Measurements from ENCODE around the gene PRG2. TPM values are rescaled to one million over a fixed set of nuclear protein-coding genes. Genes with fewer than 3 reads are reported as not detected.

The PRG2 gene
- total RNA-seq, 2 experiments from 2014 or later = 1.8 to 2.2 TPM

DNA sequence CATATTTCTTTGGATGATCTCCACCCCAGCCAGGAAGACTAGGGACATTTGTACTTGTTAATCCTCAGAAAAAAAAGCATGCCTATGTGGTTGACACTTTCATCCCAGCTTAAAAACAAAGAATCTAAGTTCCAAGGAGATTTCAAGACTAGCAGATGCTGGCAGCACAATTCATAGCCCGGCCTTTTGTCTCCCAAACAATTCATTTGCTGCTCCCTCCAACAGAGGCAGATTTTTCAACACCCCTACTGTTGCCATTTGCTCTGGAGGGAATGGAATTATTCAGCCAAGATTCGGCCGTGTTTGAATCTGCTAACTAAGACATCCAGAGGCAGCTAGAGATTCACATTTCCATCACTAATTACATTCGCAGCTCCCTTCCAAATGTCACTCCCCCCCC lies 37.0 kb downstream of the PRG2 start:
- Mint-ChIP-seq H3K27ac (no peak overlapping the region), H3K4me1 (ENCODE audit: low read depth) (peaks cover 2% of the 10 kb centered on the region), H3K36me3 (no peaks in the 10 kb centered on the region), H3K4me3 (no peak overlapping the region), H3K9me3 (peaks cover 5% of the 10 kb centered on the region), H3K27me3 (peaks cover 9% of the 10 kb centered on the region)
- ChIA-PET POLR2A (no interaction called here), CTCF (interaction anchor here (0.9 to 2.0 kb wide), 4 partner anchors 77 to 291 kb away, joined by 3 to 6 read pairs (median 4); no protein-coding TSS in a partner anchor)
- DNase-seq = no peak
- intact Hi-C loops (cut with micrococcal nuclease) = no loop called here

DNA sequence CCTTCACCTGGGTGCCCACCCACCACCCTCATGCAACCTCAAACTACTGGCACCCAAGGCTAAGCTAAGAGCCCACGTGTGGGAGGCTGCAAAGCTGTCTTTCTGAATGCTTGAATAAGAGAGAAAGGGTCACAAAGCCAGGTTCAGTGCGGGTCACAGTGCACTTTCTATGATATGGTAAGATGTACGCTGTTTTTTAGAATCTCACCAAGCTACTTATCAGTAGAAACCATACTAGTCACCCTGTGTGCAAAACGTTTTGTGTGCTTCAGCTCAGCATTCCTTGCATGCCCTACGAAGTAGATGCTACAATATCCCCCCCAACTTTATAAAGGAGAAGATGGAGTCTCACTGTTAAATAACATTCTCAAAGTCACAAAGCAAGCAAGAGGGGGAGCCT lies 37.4 kb downstream of the PRG2 start:
- Mint-ChIP-seq H3K36me3 (no peaks in the 10 kb centered on the region), H3K27me3 (peaks cover 9% of the 10 kb centered on the region), H3K4me1 (ENCODE audit: low read depth) (peaks cover 2% of the 10 kb centered on the region), H3K9me3 (peaks cover 5% of the 10 kb centered on the region), H3K27ac (no peak overlapping the region), H3K4me3 (no peak overlapping the region)
- no peak for DNase-seq
- ChIA-PET CTCF (interaction anchor here (0.9 to 2.0 kb wide), 5 partner anchors 78 to 291 kb away, joined by 3 to 9 read pairs (median 6); no protein-coding TSS in a partner anchor), POLR2A (no interaction called here)
- intact Hi-C loops (cut with micrococcal nuclease) = no loop called here

DNA sequence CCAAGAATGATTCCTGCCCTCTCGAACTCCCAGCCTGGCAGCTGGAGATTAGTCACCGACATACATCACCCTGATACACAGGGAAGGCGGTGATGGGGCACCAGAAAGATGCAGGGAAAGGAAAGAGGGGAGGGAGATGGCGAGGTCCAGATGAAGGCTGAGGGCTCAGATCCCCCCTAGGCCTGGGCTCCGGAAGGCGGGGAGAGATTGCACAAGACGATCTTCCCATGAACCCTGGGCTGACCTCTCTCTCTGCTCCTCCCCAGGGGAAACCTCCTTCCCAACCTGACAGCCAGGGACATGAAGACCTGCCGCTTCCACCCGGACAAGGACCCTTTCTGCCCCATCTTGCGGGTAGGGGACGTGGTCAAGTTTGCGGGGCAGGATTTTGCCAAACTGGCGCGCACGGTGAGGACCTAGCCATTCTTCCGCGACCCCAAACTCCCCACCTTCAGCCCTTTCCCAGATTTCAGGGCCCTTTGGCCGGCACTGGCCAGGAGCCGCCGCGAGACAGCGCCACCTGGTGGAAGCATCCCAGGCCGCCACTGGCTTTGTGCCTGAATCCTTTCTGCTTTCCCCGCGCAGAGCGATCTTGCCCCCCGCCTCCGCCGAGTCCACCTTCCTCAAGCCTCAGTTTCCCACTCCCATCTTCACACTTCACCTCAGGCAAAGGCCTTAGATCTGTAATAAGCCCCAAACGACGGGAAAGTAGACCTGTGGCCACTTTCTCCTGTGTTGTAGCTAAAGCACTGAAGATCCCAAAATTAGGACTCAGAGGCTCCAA lies 40.8 kb downstream of the PRG2 start:
- Mint-ChIP-seq H3K36me3 (no peaks in the 10 kb centered on the region), H3K27me3 (peaks cover 5% of the 10 kb centered on the region), H3K4me1 (ENCODE audit: low read depth) (peaks cover 2% of the 10 kb centered on the region), H3K9me3 (peaks cover 5% of the 10 kb centered on the region), H3K27ac (no peak overlapping the region), H3K4me3 (no peak overlapping the region)
- peak; percentile 73 for DNase-seq
- POLR2A ChIA-PET = no interaction called here
- CTCF ChIA-PET = interaction anchor here (0.5 to 4.9 kb wide), 20 partner anchors 8 to 509 kb away, joined by 3 to 43 read pairs (median 4); partner anchors contain the start of gene PRG2
- intact Hi-C loops (cut with micrococcal nuclease) = loop anchor here (5.0 to 10.0 kb wide), 2 partner anchors 178 to 505 kb away; no protein-coding TSS in a partner anchor

DNA sequence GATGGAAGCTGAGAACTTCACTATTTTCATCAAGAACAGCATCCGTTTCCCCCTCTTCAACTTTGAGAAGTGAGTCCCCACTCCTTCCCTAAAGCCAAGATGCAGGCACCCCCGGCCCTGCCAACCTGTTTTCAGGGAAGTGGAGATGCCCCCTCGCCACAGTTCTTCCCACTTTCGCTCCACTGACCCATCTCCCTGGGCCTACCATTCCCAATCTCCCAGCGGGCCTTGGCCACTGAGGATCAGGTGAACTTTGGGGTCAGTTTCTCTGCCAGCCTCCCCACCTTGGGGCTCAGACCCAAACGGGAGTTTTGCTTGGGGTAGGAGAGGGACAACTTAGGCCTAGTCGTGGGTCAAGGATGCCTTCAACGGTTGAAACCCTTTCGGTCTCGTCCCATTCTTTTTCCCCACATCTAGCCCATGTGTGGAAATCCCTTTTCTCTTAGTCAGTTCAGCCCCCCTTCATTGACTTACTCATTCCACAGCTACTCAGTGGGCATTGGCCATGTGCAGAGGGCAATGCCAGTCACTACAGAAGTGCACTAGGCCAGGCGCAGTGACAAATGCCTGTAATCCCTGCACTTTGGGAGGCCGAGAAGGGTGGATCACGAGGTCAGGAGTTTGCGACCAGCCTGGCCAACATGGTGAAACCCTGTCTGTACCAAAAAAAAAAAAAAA lies 41.7 kb downstream of the PRG2 start:
- Mint-ChIP-seq H3K36me3 (no peaks in the 10 kb centered on the region), H3K9me3 (peaks cover 5% of the 10 kb centered on the region), H3K27me3 (peaks cover 5% of the 10 kb centered on the region), H3K4me3 (no peak overlapping the region), H3K27ac (no peak overlapping the region), H3K4me1 (ENCODE audit: low read depth) (peaks cover 2% of the 10 kb centered on the region)
- intact Hi-C loops (cut with micrococcal nuclease) = loop anchor here (5.0 to 10.0 kb wide), 2 partner anchors 179 to 504 kb away; no protein-coding TSS in a partner anchor
- ChIA-PET POLR2A (interaction anchor here (1.3 kb wide), 1 partner anchor 76 kb away, joined by 4 read pairs; no protein-coding TSS in a partner anchor), CTCF (interaction anchor here (0.6 to 4.9 kb wide), 9 partner anchors 8 to 337 kb away, joined by 3 to 43 read pairs (median 6); partner anchors contain the start of gene PRG2)
- no peak for DNase-seq

- POLR2A ChIA-PET = interaction anchor here (1.3 kb wide), 1 partner anchor 77 kb away, joined by 4 read pairs; no protein-coding TSS in a partner anchor
- CTCF ChIA-PET = interaction anchor here (0.8 to 4.9 kb wide), 9 partner anchors 9 to 296 kb away, joined by 3 to 43 read pairs (median 6); partner anchors contain the start of gene SSRP1
- Mint-ChIP-seq H3K36me3 (no peaks in the 10 kb centered on the region), H3K4me3 (no peak overlapping the region), H3K9me3 (peaks cover 5% of the 10 kb centered on the region), H3K4me1 (ENCODE audit: low read depth) (peaks cover 2% of the 10 kb centered on the region), H3K27ac (no peak overlapping the region), H3K27me3 (peaks cover 4% of the 10 kb centered on the region)
- intact Hi-C loops (cut with micrococcal nuclease) = loop anchor here (5.0 to 10.0 kb wide), 2 partner anchors 179 to 503 kb away; no protein-coding TSS in a partner anchor
- DNase-seq = no peak
These were observed 42.4 kb downstream of the PRG2 start for GRCh38 chr11:57348052-57348451.

GRCh38 chr11:57347336-57347735 lies 43.1 kb downstream of the PRG2 start:
- peaks cover 2% of the 10 kb centered on the region for H3K4me1 Mint-ChIP-seq (ENCODE audit: low read depth)
- H3K4me3 Mint-ChIP-seq = no peak overlapping the region
- ChIA-PET POLR2A (no interaction called here), CTCF (interaction anchor here (0.8 to 4.9 kb wide), 7 partner anchors 10 to 297 kb away, joined by 3 to 43 read pairs (median 5); partner anchors contain the start of gene SSRP1)
- peaks cover 5% of the 10 kb centered on the region for H3K9me3 Mint-ChIP-seq
- H3K36me3 Mint-ChIP-seq = no peaks in the 10 kb centered on the region
- H3K27me3 Mint-ChIP-seq = peaks cover 4% of the 10 kb centered on the region
- no peak overlapping the region for H3K27ac Mint-ChIP-seq
- DNase-seq = no peak
- intact Hi-C loops (cut with micrococcal nuclease) = loop anchor here (5.0 to 10.0 kb wide), 2 partner anchors 180 to 503 kb away; no protein-coding TSS in a partner anchor

- Mint-ChIP-seq H3K36me3 (no peaks in the 10 kb centered on the region), H3K4me3 (no peak overlapping the region), H3K27me3 (peaks cover 2% of the 10 kb centered on the region), H3K4me1 (ENCODE audit: low read depth) (peaks cover 2% of the 10 kb centered on the region), H3K27ac (no peak overlapping the region), H3K9me3 (no peaks in the 10 kb centered on the region)
- POLR2A ChIA-PET = no interaction called here
- intact Hi-C loops (cut with micrococcal nuclease) = loop anchor here (1.0 to 10.0 kb wide), 5 partner anchors 113 to 501 kb away; no protein-coding TSS in a partner anchor
- CTCF ChIA-PET = interaction anchor here (0.6 to 4.9 kb wide), 35 partner anchors 9 to 941 kb away, joined by 3 to 43 read pairs (median 4); partner anchors contain the start of genes MED19, RTN4RL2, SLC43A1 and SSRP1
- DNase-seq = peak; percentile 76
These were observed 44.8 kb downstream of the PRG2 start for GRCh38 chr11:57345555-57346211.

GRCh38 chr11:57344826-57345225 lies 45.6 kb downstream of the PRG2 start:
- POLR2A ChIA-PET = no interaction called here
- no peak for DNase-seq
- no peaks in the 10 kb centered on the region for H3K36me3 Mint-ChIP-seq
- H3K27ac Mint-ChIP-seq = no peak overlapping the region
- peaks cover under 1% of the 10 kb centered on the region for H3K4me1 Mint-ChIP-seq (ENCODE audit: low read depth)
- H3K4me3 Mint-ChIP-seq = no peak overlapping the region
- intact Hi-C loops (cut with micrococcal nuclease) = loop anchor here (1.0 to 10.0 kb wide), 6 partner anchors 114 to 500 kb away; no protein-coding TSS in a partner anchor
- H3K27me3 Mint-ChIP-seq = peaks cover under 1% of the 10 kb centered on the region
- CTCF ChIA-PET = interaction anchor here (0.8 to 4.9 kb wide), 6 partner anchors 10 to 139 kb away, joined by 3 to 43 read pairs (median 8); partner anchors contain the start of gene SSRP1
- no peaks in the 10 kb centered on the region for H3K9me3 Mint-ChIP-seq

DNA sequence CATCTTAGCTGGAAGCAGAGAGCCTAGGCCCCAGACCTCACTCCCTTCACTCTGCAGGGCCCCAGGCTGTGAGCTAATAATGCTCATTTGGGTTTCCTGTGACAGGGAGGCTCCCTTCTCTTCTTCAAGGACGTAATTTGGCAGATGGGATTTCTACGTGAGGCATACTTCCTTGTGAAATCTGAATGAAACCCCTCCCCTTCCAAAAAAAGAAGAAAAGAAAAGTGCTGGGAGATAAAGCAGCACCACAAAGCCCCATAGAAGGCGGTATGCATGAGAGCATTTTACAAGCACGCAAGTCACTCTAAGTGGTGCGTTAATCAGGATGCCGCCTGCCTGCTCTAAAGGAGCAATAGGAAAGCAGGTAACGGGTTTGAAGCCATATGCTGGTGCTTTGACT lies 46.6 kb downstream of the PRG2 start:
- H3K4me1 Mint-ChIP-seq (ENCODE audit: low read depth) = no peaks in the 10 kb centered on the region
- no peaks in the 10 kb centered on the region for H3K9me3 Mint-ChIP-seq
- intact Hi-C loops (cut with micrococcal nuclease) = loop anchor here (2.0 to 10.0 kb wide), 4 partner anchors 115 to 499 kb away; no protein-coding TSS in a partner anchor
- ChIA-PET POLR2A (no interaction called here), CTCF (interaction anchor here (1.0 to 2.2 kb wide), 6 partner anchors 16 to 301 kb away, joined by 3 to 6 read pairs (median 3); no protein-coding TSS in a partner anchor)
- no peak for DNase-seq
- no peaks in the 10 kb centered on the region for H3K36me3 Mint-ChIP-seq
- H3K4me3 Mint-ChIP-seq = no peak overlapping the region
- H3K27me3 Mint-ChIP-seq = no peaks in the 10 kb centered on the region
- H3K27ac Mint-ChIP-seq = no peak overlapping the region

DNA sequence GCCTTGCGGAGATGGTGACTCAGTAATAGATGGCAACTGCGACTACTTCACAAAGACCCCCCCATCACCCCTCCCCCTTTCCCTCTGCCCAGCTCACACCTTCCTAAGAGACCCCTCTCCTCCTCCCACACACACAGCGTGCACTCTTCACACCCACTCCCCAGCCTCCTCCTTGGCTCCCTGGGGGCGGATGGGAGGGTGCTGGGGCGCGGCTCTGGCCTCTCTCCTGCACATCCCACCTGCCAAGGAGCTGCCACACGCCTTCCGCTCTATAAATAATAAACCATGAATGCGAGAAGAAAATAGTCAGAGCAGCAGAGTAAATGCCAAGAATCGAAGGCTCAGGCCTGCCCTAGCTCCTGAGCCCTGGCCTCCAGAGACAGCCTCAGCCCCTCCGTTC lies 47.7 kb downstream of the PRG2 start:
- H3K27ac Mint-ChIP-seq = no peak overlapping the region
- intact Hi-C loops (cut with micrococcal nuclease) = loop anchor here (5.0 to 10.0 kb wide), 2 partner anchors 460 to 498 kb away; no protein-coding TSS in a partner anchor
- no peak overlapping the region for H3K4me3 Mint-ChIP-seq
- H3K4me1 Mint-ChIP-seq (ENCODE audit: low read depth) = no peaks in the 10 kb centered on the region
- no peaks in the 10 kb centered on the region for H3K27me3 Mint-ChIP-seq
- ChIA-PET CTCF (interaction anchor here (0.6 to 2.2 kb wide), 5 partner anchors 18 to 149 kb away, joined by 3 to 6 read pairs (median 3); no protein-coding TSS in a partner anchor), POLR2A (no interaction called here)
- H3K9me3 Mint-ChIP-seq = no peaks in the 10 kb centered on the region
- H3K36me3 Mint-ChIP-seq = no peaks in the 10 kb centered on the region
- no peak for DNase-seq

DNA sequence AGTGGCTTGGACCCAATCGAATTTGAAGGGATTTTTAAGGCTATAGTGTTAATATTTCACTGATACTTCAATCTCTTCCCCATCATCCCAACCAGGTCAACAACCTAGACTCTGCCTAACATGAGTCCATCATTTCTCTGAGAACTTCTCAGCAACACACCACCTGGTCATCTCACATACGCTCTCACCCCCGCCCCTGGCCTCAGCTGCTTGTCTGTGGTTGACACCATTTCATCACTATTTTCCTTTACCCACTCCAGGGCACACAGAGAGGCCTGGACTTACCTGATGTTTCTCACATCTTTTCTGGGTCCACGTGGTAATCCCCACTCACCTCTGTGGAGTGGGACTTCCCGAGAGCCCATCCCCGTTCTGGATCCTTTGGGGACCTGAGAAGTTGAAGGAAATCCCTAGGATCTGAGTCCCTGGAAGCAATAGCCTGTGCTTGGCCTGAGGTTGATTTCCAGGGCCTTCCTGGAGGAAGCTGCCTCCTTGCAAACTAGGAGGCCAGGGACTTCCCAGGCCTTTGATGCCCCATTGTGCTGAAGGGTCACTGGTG lies 49.1 kb downstream of the PRG2 start:
- CTCF ChIA-PET = interaction anchor here (2.2 kb wide), 1 partner anchor 117 kb away, joined by 6 read pairs; no protein-coding TSS in a partner anchor
- peaks cover 5% of the 10 kb centered on the region for H3K4me1 Mint-ChIP-seq (ENCODE audit: low read depth)
- H3K36me3 Mint-ChIP-seq = no peaks in the 10 kb centered on the region
- intact Hi-C loops (cut with micrococcal nuclease) = loop anchor here (5.0 to 10.0 kb wide), 2 partner anchors 461 to 497 kb away; no protein-coding TSS in a partner anchor
- no peaks in the 10 kb centered on the region for H3K9me3 Mint-ChIP-seq
- H3K27me3 Mint-ChIP-seq = no peaks in the 10 kb centered on the region
- no peak for DNase-seq
- no peak overlapping the region for H3K27ac Mint-ChIP-seq
- POLR2A ChIA-PET = no interaction called here
- H3K4me3 Mint-ChIP-seq = no peak overlapping the region

Measured in activated CD4-positive, alpha-beta memory T cell treated with anti-CD3 and anti-CD28 coated beads for 36 hours (primary cell).